ENCODE measurements around the gene ITGA11. TPM values are rescaled to one million over a fixed set of nuclear protein-coding genes. Genes with fewer than 3 reads are reported as not detected.
A peak's percentile ranks its signal among the peaks of the same experiment; 100 is the strongest.

The ITGA11 gene
- total and polyA plus RNA-seq, 5 experiments from 2014 or later, result 0.02 to 0.11 (median 0.03) TPM; not detected in 2

DNA sequence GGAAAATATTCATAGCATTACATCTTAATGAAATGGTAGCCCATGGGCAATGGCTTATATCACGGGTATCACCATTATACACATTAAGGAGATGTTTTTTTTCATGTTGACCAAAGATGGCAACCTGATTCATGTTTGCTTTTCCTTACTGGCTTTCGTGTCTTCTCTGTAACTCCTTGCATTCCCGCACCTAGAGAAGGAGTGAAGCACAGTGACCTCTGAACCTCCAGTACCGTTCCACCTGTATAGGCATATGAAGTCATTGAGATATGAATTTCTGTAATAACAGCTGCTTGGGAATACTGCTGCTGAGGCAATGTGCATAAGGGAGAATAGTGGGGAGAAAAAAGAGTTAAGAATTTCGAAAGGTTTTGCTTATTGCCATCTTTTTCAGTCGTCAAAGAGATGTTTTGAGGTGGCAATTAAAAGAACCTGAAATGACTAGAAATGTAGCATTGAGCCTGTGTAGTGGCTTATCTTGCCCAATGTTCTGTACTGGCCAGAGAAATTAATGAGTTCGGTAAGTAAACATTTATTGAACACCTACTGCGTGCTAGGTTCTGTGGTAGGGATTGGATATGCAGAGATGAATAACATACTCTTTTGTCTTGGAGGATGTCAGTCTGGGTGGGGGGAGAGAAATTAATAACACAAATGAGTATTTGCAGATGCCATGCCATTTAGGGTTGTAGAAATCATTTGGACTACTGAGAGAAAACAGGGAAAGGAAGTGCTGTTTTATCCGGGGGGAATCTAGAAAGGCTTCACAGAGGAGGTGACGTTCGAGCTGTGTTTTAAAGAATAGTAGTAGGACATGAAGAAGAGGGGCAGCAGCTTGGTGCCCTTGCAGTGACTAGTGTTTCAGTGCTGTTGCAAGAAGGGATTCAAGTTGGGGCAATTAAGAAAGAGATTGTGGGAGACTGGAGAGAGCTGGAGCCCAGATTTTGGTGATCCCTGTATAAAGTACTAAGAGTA, 151.9 kb downstream of the ITGA11 start:
- peaks cover 0 to 2% (median 0%) of the 10 kb centered on the region in 5 donors for H3K27me3 Mint-ChIP-seq
- H3K4me3 Mint-ChIP-seq, result peak overlapping the region; percentile 85 to 99 (median 94)
- H3K36me3 Mint-ChIP-seq, result peaks cover 6 to 23% (median 7%) of the 10 kb centered on the region in 3 donors
- no peak for DNase-seq
- H3K9me3 Mint-ChIP-seq, result no peaks in the 10 kb centered on the region
- peaks cover 36 to 75% (median 64%) of the 10 kb centered on the region in 4 donors for H3K4me1 Mint-ChIP-seq
- no peak for ATAC-seq
- H3K27ac Mint-ChIP-seq, result peak overlapping the region; percentile 53 to 100 (median 94)
- POLR2A ChIA-PET, result interaction anchor here (0.6 to 5.1 kb wide), 3 partner anchors 10 to 225 kb away, joined by 3 to 77 read pairs (median 4); no protein-coding TSS in a partner anchor

DNA sequence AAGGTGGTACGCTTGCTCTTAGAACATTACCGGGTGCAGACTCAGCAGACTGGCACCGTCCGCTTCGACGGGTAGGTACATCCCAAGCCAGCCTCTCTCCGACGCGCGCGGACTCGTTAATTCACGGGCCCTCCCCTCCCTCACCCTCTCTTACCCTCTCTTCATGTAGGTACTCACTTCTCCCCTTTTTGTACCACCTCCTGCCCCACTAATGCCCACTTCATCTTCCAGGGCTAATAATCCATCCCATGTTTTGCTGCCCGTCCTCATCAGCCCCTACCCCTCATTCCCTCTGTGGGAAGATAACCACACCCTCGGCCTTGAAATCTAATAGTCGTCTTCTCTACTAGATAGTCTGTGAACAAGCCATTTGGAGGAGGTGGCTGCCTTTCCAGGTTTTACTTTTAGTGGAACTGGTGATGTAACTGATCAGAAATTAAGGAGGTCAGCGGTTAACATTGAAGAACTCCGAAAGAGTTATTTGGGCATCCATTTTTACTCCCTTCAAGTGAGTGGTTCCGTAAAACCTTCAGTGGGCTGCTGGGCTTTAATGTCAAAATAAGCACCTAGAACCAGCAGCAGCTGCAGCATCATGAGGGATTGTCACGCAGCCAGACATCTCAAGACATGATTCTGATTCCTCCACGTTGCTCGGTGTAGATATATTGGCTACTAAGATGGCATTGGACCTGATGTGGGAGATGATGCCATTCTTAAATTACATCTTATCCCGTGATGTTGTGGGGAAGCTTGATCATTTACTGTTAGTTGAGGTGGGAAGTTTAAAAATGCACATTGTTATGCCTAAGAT, 153.2 kb downstream of the ITGA11 start:
- Mint-ChIP-seq H3K9me3 (no peaks in the 10 kb centered on the region), H3K4me3 (peak overlapping the region; percentile 85 to 99 (median 94)), H3K27me3 (peaks cover 0 to 2% (median 0%) of the 10 kb centered on the region in 5 donors), H3K36me3 (peaks cover 0 to 14% (median 0%) of the 10 kb centered on the region in 3 donors), H3K4me1 (peaks cover 33 to 65% (median 56%) of the 10 kb centered on the region in 4 donors), H3K27ac (peak overlapping the region; percentile 80 to 100 (median 97))
- POLR2A ChIA-PET, result interaction anchor here (1.1 to 5.1 kb wide), 11 partner anchors 10 to 757 kb away, joined by 3 to 77 read pairs (median 11); partner anchors contain the start of genes C15orf61, CLN6 and PIAS1
- ATAC-seq (peak; percentile 21 to 24), DNase-seq (no peak)

DNA sequence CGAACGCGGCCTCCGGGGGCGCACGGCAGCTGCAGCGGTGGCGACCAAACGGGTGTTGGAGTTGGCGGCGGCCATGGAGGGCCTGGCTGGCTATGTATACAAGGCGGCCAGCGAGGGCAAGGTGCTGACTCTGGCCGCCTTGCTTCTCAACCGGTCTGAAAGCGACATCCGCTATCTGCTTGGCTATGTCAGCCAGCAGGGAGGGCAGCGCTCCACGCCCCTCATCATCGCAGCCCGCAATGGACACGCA, 153.7 kb downstream of the ITGA11 start:
- Mint-ChIP-seq H3K36me3 (peaks cover 0 to 12% (median 0%) of the 10 kb centered on the region in 3 donors), H3K4me1 (peaks cover 35 to 61% (median 55%) of the 10 kb centered on the region in 4 donors), H3K27ac (peak overlapping the region; percentile 80 to 100 (median 97)), H3K9me3 (no peaks in the 10 kb centered on the region), H3K27me3 (peaks cover 0 to 2% (median 0%) of the 10 kb centered on the region in 5 donors), H3K4me3 (peak overlapping the region; percentile 85 to 99 (median 94))
- POLR2A ChIA-PET, result interaction anchor here (1.1 to 5.1 kb wide), 12 partner anchors 11 to 757 kb away, joined by 3 to 77 read pairs (median 11); partner anchors contain the start of genes C15orf61, CLN6, MAP2K5 and PIAS1
- ATAC-seq (no peak), DNase-seq (no peak)

DNA sequence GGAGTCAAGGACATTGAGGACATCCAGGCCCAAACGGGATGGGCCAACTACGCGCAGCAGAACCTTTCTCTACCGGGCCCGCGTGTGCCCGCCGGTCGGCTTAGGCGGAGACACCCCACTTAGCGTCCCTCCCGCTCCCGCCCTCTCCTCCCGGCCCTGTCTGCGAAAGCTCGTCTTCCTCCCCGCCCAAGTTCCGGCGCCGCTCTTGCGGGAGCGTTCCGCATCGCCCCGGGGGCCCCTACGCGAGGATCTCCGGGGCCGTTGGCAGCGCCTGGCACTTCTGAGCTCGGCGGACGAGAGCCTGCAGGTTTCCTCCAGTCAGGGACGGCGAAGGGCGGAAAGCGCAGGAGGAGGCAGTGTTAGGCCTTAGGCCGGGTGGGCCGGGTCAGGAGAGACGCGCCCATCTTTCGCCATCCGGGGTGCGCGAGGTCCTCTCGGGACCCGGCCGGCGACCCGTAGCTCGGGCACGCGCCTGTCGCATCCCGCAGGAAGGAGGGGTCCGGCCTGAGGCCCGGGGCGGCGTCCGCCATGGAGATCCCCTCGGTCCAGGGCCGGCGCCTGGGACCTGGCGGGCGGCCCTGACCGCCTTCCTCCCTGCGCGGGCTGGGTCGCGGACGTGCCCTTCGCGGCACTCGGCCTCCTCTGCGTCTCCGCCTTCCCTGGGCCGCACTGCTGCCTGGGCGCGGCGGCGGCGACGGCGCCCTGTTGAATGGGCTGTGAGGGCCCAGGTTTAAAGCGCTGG, 154.2 kb downstream of the ITGA11 start, which contains the start of gene FEM1B:
Gene FEM1B, plus strand, starts transcription at position 143 of the 742 bp plus-strand sequence. CDS start 673 bp downstream, outside the sequence.
- H3K27ac Mint-ChIP-seq, result peak within 1 kb of the TSS; percentile 97 to 100 (median 98)
- no peaks in the 10 kb centered on the region for H3K9me3 Mint-ChIP-seq
- peaks cover 0 to 2% (median 0%) of the 10 kb centered on the region in 5 donors for H3K27me3 Mint-ChIP-seq
- DNase-seq (peak; percentile 79 to 97 (median 86)), ATAC-seq (peak; percentile 80 to 82)
- peak within 1 kb of the TSS; percentile 85 to 99 (median 94) for H3K4me3 Mint-ChIP-seq
- POLR2A ChIA-PET, result interaction anchor here (0.7 to 5.1 kb wide), 23 partner anchors 9 to 756 kb away, joined by 3 to 77 read pairs (median 6); partner anchors contain the start of genes C15orf61, CLN6, MAP2K5 and PIAS1
- H3K36me3 Mint-ChIP-seq, result peaks cover 0 to 12% (median 0%) of the 10 kb centered on the region in 3 donors
- H3K4me1 Mint-ChIP-seq, result peaks cover 35 to 56% (median 54%) of the 10 kb centered on the region in 4 donors

DNA sequence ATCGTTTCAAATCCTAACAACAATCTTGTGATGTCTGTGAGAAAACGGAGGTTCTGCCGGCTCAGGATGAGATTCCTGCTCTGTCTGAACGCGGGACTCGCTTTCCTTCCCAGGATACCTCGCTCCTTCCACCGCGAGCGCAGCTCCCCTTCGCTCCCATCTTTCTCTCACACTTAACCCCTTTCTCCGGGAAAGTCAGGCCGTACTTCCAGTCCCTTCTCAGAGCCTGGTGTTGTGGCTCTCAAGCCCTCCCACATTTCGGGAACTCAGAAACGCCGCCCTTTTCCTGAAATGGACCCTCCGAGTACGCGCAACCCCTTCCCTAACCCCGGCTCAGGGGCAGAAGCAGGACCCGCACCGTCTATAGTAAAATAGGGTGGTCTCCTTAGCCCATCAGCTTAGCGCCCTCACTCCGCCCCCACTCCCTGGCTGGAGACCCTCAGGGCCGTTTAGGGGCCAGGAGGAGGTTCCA, 154.8 kb downstream of the ITGA11 start:
- DNase-seq (no peak), ATAC-seq (peak; percentile 8 to 14)
- POLR2A ChIA-PET, result interaction anchor here (0.7 to 5.1 kb wide), 22 partner anchors 9 to 756 kb away, joined by 3 to 77 read pairs (median 6); partner anchors contain the start of genes C15orf61, CLN6, MAP2K5 and PIAS1
- H3K9me3 Mint-ChIP-seq, result no peaks in the 10 kb centered on the region
- H3K27me3 Mint-ChIP-seq, result peaks cover 0 to 2% (median 0%) of the 10 kb centered on the region in 5 donors
- H3K4me1 Mint-ChIP-seq, result peaks cover 35 to 53% (median 51%) of the 10 kb centered on the region in 4 donors
- H3K36me3 Mint-ChIP-seq, result peaks cover 0 to 12% (median 0%) of the 10 kb centered on the region in 3 donors
- H3K4me3 Mint-ChIP-seq, result peak overlapping the region; percentile 85 to 99 (median 93)
- H3K27ac Mint-ChIP-seq, result peak overlapping the region; percentile 97 to 100 (median 98)

DNA sequence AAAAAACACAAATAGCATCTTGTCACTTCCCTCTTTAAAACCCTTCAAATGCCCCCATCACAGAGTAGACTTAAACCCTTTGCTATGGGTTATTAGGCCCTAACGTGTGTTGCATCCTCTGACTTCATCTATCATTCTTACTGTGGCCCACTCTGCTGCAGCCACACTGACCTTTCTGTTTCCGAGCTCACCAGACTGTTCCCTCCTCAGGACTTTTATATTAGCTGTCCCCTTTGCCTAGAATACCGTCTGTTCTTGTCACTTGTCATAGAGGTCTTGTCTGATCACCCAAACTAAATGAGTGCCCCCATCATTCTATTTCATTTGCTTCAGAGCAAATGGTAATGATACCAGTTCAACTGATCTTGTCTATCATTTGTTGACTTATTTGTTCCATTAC, 155.3 kb downstream of the ITGA11 start:
- Mint-ChIP-seq H3K27ac (peak overlapping the region; percentile 97 to 100 (median 98)), H3K27me3 (peaks cover 0 to 2% (median 0%) of the 10 kb centered on the region in 5 donors), H3K36me3 (peaks cover 0 to 7% (median 0%) of the 10 kb centered on the region in 3 donors), H3K4me3 (peak overlapping the region; percentile 85 to 99 (median 93)), H3K9me3 (no peaks in the 10 kb centered on the region), H3K4me1 (peaks cover 30 to 48% (median 46%) of the 10 kb centered on the region in 4 donors)
- no peak for DNase-seq
- ATAC-seq, result no peak
- POLR2A ChIA-PET, result interaction anchor here (1.2 to 5.1 kb wide), 16 partner anchors 8 to 734 kb away, joined by 3 to 77 read pairs (median 8); partner anchors contain the start of genes CLN6, MAP2K5, PIAS1 and RNU6-1

DNA sequence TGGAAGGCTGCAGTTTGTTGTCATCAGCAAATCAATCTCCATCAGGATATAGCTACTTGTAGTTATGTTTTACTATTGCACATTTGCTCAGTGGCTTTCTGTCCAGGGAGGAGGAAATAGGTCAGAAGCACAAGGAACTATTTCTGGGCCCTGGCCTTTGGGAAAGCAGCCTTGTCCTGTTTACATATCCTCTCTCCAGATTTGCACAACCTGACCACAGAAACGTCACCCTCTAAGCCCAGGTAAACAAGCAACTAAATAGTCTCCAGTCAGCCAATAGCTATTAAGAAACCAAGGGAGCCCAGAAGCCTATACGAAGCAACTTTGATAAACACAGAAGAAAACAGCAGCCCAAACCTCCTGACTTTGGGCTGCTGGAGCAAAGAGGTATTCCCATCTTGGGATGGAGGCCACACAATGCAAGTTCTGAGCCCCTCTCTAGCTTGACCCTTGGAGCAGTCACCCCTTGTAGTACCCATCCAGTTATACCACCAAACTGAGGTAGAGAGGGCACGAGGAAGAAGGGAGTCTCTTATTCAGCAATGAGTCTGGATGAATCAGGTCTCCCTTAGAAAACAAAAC, 156.7 kb downstream of the ITGA11 start:
- H3K4me3 Mint-ChIP-seq, result peak overlapping the region in 5 of 10 donors; percentile 3 to 94 (median 57)
- DNase-seq (no peak), ATAC-seq (no peak)
- no peaks in the 10 kb centered on the region for H3K9me3 Mint-ChIP-seq
- H3K36me3 Mint-ChIP-seq, result peaks cover 0 to 3% (median 0%) of the 10 kb centered on the region in 3 donors
- H3K27me3 Mint-ChIP-seq, result peaks cover 0 to 2% (median 0%) of the 10 kb centered on the region in 5 donors
- POLR2A ChIA-PET, result interaction anchor here (0.6 to 0.7 kb wide), 2 partner anchors 14 to 25 kb away, joined by 3 read pairs; no protein-coding TSS in a partner anchor
- H3K27ac Mint-ChIP-seq, result peak overlapping the region in 2 of 10 donors; percentile 20 to 97
- H3K4me1 Mint-ChIP-seq, result peaks cover 27 to 34% (median 32%) of the 10 kb centered on the region in 4 donors

DNA sequence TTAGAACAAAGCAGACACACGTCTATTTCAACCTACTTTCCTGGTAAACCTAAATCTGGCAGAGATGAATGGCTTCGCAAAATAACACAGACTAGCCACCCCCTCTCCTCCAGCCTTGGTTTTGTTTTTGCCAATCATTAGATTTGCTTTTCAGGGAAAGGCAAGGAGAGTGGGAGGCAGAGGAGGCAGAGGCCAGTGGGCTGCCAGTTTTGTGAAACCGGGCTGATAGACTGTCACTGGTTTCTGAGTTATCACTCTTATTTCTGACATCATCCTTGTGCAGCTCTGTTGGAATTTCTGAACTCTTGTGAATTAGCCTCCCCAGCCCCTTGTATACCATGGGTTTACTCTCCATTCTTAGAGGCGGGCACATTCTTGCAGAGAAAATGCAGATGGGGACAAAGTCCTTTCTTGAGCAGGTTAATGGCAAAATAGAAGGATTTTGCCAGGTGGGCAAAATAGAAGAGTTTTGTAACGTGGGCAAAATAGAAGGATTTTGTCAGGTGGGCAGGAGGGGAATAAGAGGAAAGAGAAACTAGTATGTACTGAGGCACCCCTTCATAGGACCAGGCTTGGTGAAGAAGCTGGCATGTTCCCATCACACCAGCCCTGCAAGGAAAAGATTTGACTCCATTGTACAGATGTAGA, 157.6 kb downstream of the ITGA11 start:
- no peaks in the 10 kb centered on the region for H3K36me3 Mint-ChIP-seq
- H3K27ac Mint-ChIP-seq, result no peak overlapping the region
- ATAC-seq (no peak), DNase-seq (no peak)
- no peaks in the 10 kb centered on the region for H3K9me3 Mint-ChIP-seq
- H3K4me1 Mint-ChIP-seq, result peaks cover 21 to 24% (median 22%) of the 10 kb centered on the region in 4 donors
- no peak overlapping the region for H3K4me3 Mint-ChIP-seq
- peaks cover 0 to 2% (median 0%) of the 10 kb centered on the region in 5 donors for H3K27me3 Mint-ChIP-seq
- POLR2A ChIA-PET, result interaction anchor here (0.6 kb wide), 2 partner anchors 15 to 45 kb away, joined by 3 to 4 read pairs; partner anchors contain the start of gene CLN6

DNA sequence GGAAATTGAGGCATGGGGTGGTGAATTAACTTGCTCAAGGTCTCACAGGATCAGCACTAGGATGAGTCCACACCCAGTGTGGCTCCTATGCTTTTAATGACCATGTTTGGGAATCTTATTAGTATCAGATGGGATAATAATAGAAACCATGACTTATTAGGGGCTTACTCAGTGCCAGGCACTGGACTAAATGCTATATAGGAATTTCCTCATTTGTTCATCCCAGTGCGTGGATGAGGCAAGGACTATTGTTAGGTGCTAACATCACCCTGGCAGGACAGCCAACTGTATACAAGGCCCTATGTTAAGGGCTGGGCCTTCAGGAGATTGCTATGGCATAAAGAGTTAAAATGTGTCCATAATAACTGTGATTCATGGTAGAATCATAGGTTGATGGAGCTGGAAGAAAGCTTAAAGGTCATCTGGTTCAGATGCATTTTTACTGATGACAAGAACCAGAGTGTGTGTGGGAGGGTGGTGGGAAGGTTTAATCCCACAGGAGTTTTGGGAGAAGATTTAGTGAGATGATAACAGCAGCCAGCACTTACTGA, 159.2 kb downstream of the ITGA11 start:
- Mint-ChIP-seq H3K4me1 (peaks cover 12 to 15% (median 13%) of the 10 kb centered on the region in 4 donors), H3K36me3 (no peaks in the 10 kb centered on the region), H3K27me3 (no peaks in the 10 kb centered on the region), H3K27ac (peak overlapping the region in 1 of 10 donors; percentile 48), H3K4me3 (no peak overlapping the region), H3K9me3 (no peaks in the 10 kb centered on the region)
- ATAC-seq, result no peak
- DNase-seq, result no peak
- POLR2A ChIA-PET, result no interaction called here

DNA sequence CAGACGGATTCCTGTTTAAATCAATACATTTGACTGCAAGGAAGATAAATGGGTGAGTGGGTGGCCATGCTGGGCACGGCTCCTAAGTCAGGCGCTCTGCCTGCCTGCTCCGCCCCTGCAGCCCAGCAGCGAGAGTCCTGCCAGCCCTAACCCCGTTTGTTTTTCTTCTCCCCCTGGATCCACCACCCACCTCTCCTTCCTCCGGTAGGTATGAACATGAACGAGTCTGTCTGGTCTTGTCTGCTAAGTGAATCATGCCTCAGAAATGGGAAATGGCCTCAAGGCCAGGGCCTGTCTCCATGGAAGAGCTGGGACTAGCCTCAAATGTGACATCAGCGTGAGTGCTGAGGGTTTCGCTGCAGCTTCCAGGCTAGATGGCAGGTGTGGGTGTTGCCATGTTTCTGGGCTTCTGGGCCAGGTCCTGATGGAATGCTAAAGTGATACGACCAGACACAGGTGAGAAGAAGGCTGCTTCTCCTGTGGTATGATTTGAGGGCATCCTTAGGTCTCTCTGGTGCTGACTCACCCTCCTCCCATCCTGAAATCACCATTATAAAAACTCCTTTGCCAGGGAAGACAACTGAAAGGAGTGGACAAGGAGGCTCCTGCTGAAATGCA, 160.0 kb downstream of the ITGA11 start:
- peaks cover 0 to 3% (median 0%) of the 10 kb centered on the region in 5 donors for H3K27me3 Mint-ChIP-seq
- H3K4me3 Mint-ChIP-seq, result no peak overlapping the region
- H3K4me1 Mint-ChIP-seq, result peaks cover 7 to 12% (median 9%) of the 10 kb centered on the region in 4 donors
- DNase-seq (no peak), ATAC-seq (no peak)
- POLR2A ChIA-PET, result no interaction called here
- H3K36me3 Mint-ChIP-seq, result no peaks in the 10 kb centered on the region
- H3K27ac Mint-ChIP-seq, result no peak overlapping the region
- no peaks in the 10 kb centered on the region for H3K9me3 Mint-ChIP-seq

All from naive thymus-derived CD8-positive, alpha-beta T cell (primary cell).